ENCODE data around the gene IL6ST.

The IL6ST gene

DNA sequence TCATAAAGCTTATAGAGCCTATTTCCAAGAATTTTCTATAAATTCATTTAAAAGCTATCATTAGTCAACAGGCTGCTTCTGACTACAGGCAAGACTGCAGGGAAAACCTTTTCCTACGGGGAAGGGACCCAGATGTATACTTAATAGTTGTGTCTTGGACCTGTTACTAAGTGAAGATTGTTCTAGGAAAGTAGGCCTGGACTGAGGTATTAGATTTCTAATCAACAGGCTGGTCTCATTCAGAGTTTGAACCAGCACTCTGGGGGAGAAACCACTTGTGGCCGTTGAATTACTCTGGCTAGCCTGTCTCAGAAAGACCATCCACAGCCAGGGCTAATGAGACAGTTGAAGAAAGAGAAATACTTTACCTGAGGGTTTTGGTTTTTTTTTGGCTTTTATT lies 60.0 kb downstream of the IL6ST start:
- no peak for FAIRE-seq
- no peak for DNase-seq (ENCODE audit: insufficient read length, low spot score)
- TF ChIP-seq PAX5 (IDR thresholded peaks at IDR 0.05; ENCODE audit: insufficient read depth, low read length, severe bottlenecking) (no peak), POU2F2 (IDR thresholded peaks at IDR 0.05; ENCODE audit: low read depth, low read length) (no peak), POLR2A (IDR thresholded peaks at IDR 0.05; ENCODE audit: low read depth, low read length) (no peak), SPI1 (IDR thresholded peaks at IDR 0.05; ENCODE audit: low read depth, low read length) (no peak), TAF1 (IDR thresholded peaks at IDR 0.05; ENCODE audit: low read depth, low read length) (no peak), POLR2AphosphoS5 (IDR thresholded peaks at IDR 0.05; ENCODE audit: low read depth, low read length) (no peak)

- DNase-seq (ENCODE audit: insufficient read length, low spot score), result no peak
- no peak for FAIRE-seq
- TF ChIP-seq POLR2A (IDR thresholded peaks at IDR 0.05; ENCODE audit: low read depth, low read length) (no peak; the same call in 1 of the 2 replicates), SPI1 (IDR thresholded peaks at IDR 0.05; ENCODE audit: low read depth, low read length) (no peak), POLR2AphosphoS5 (IDR thresholded peaks at IDR 0.05; ENCODE audit: low read depth, low read length) (no peak), TAF1 (IDR thresholded peaks at IDR 0.05; ENCODE audit: low read depth, low read length) (no peak), PAX5 (IDR thresholded peaks at IDR 0.05; ENCODE audit: insufficient read depth, low read length, severe bottlenecking) (no peak), POU2F2 (IDR thresholded peaks at IDR 0.05; ENCODE audit: low read depth, low read length) (no peak)
Observed at GRCh38 chr5:55934115-55934613, 60.6 kb downstream of the IL6ST start.

DNA sequence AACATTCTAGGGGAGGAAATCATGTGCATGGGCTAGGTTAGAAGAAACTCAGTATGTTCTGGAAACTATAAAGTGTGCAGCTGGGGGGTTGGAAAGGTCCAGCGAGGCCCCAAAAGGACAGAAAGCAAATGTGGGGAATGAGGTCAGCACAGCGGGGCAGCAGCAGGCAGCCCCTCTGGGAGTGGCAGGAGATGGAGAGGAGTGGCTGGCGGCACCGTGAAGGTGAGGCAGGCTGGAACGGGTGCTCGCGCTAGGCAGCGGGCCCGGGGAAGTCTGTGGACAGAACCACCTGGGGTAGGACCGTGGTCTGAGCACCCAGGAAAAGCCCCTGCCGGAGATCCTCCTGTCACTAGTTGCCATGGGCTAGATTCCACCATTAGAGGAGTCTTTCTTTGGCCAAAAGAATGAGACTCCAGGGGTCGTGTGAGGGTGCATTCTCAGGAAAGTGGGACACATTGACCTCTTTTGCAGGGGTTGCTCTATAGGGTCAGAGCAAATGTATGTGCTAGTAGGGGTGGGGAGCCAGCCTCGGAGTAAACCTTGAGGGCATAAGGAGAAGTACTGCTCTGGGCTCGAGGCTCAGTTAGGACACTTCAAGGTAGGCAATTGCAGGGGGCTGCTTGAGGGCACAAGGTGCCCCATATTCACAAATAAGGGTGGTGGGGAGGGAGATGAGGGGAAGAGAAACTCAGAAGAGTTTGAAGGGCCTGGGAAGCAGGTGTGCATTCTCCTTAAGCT lies 61.2 kb downstream of the IL6ST start:
- no peak for DNase-seq (ENCODE audit: insufficient read length, low spot score)
- FAIRE-seq, result no peak
- TF ChIP-seq PAX5 (IDR thresholded peaks at IDR 0.05; ENCODE audit: insufficient read depth, low read length, severe bottlenecking), result no peak
- TF ChIP-seq POLR2A (IDR thresholded peaks at IDR 0.05; ENCODE audit: low read depth, low read length), result no peak
- no peak for TF ChIP-seq SPI1 (IDR thresholded peaks at IDR 0.05; ENCODE audit: low read depth, low read length)
- no peak for TF ChIP-seq POU2F2 (IDR thresholded peaks at IDR 0.05; ENCODE audit: low read depth, low read length)
- TF ChIP-seq POLR2AphosphoS5 (IDR thresholded peaks at IDR 0.05; ENCODE audit: low read depth, low read length), result no peak
- no peak for TF ChIP-seq TAF1 (IDR thresholded peaks at IDR 0.05; ENCODE audit: low read depth, low read length)

GRCh38 chr5:55932700-55933099 lies 62.1 kb downstream of the IL6ST start:
- FAIRE-seq (no peak), DNase-seq (ENCODE audit: insufficient read length, low spot score) (no peak)
- TF ChIP-seq TAF1 (IDR thresholded peaks at IDR 0.05; ENCODE audit: low read depth, low read length) (no peak), PAX5 (IDR thresholded peaks at IDR 0.05; ENCODE audit: insufficient read depth, low read length, severe bottlenecking) (no peak), POU2F2 (IDR thresholded peaks at IDR 0.05; ENCODE audit: low read depth, low read length) (no peak), POLR2AphosphoS5 (IDR thresholded peaks at IDR 0.05; ENCODE audit: low read depth, low read length) (no peak), SPI1 (IDR thresholded peaks at IDR 0.05; ENCODE audit: low read depth, low read length) (no peak), POLR2A (IDR thresholded peaks at IDR 0.05; ENCODE audit: low read depth, low read length) (no peak)

GRCh38 chr5:55929020-55929799 lies 65.6 kb downstream of the IL6ST start:
- DNase-seq (ENCODE audit: insufficient read length, low spot score) (no peak), FAIRE-seq (no peak)
- TF ChIP-seq POU2F2 (IDR thresholded peaks at IDR 0.05; ENCODE audit: low read depth, low read length) (no peak), SPI1 (IDR thresholded peaks at IDR 0.05; ENCODE audit: low read depth, low read length) (peak; percentile 58), PAX5 (IDR thresholded peaks at IDR 0.05; ENCODE audit: insufficient read depth, low read length, severe bottlenecking) (no peak), POLR2A (IDR thresholded peaks at IDR 0.05; ENCODE audit: low read depth, low read length) (no peak)

DNA sequence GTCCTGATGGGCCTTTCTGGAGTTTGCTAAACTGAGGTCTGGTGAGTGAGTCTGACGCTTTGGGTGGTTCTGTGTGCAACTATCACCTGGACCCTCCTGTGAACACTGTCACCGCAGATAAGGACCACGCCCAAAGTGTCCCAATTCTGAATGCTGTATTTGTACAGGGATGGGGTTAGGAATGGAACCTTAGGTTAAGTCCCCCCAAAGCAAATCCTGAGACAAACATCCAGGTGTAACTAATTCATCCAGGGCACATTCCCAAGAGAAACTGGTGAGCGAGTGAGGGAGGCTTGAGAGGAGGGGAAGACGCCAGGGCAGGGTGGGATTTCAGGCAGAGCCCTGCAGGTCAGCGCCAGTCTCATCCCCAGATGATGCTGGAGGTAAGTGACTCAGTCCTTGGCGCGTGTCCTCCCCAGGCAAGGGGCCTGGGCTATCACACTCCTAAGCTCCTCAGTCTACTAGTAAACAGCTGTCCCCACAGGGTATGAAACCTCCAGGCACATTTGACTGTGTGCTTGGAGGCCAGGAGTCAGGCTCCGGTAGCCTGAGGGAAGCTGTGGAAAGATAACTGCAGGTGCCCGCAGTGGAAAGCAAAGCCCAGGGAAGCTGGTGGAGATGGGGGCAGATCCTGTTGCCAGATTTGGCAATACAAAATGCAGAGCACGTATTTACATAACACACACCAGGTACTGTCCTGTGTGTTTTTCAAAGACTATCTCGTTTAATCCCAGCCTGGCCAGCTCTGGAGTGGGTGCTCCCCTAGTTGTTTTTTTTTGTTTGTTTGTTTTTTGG lies 66.7 kb downstream of the IL6ST start:
- DNase-seq (ENCODE audit: insufficient read length, low spot score), result no peak
- no peak for FAIRE-seq
- TF ChIP-seq SPI1 (IDR thresholded peaks at IDR 0.05; ENCODE audit: low read depth, low read length), result no peak
- TF ChIP-seq TAF1 (IDR thresholded peaks at IDR 0.05; ENCODE audit: low read depth, low read length), result no peak
- TF ChIP-seq POLR2A (IDR thresholded peaks at IDR 0.05; ENCODE audit: low read depth, low read length), result no peak
- no peak for TF ChIP-seq POLR2AphosphoS5 (IDR thresholded peaks at IDR 0.05; ENCODE audit: low read depth, low read length)
- TF ChIP-seq PAX5 (IDR thresholded peaks at IDR 0.05; ENCODE audit: insufficient read depth, low read length, severe bottlenecking), result no peak

- no peak for FAIRE-seq
- no peak for DNase-seq (ENCODE audit: insufficient read length, low spot score)
- no peak for TF ChIP-seq POLR2A (IDR thresholded peaks at IDR 0.05; ENCODE audit: low read depth, low read length)
- TF ChIP-seq POU2F2 (IDR thresholded peaks at IDR 0.05; ENCODE audit: low read depth, low read length), result no peak
- no peak for TF ChIP-seq POLR2AphosphoS5 (IDR thresholded peaks at IDR 0.05; ENCODE audit: low read depth, low read length)
- no peak for TF ChIP-seq SPI1 (IDR thresholded peaks at IDR 0.05; ENCODE audit: low read depth, low read length)
- no peak for TF ChIP-seq PAX5 (IDR thresholded peaks at IDR 0.05; ENCODE audit: insufficient read depth, low read length, severe bottlenecking)
- no peak for TF ChIP-seq TAF1 (IDR thresholded peaks at IDR 0.05; ENCODE audit: low read depth, low read length)
Observed at GRCh38 chr5:55926476-55926875, 68.3 kb downstream of the IL6ST start.

DNA sequence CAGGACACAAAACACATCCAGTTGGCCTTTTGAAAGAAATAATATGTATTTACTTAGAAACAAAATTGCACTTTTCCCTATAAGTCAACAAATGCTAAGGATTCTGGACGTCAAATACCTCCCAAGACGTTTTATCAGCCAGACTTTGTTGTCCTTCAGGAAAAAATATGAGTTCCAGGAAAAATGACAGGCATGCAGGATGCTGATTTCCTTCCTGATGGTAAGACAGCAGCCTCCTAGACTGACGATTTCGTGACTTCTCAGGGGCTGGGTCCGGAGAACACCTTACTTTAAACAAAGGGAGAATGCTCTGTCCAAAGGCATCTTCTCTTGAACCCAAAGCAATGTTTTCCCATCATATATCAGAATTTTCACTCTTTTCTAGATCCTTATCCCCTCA lies 69.1 kb downstream of the IL6ST start:
- DNase-seq (ENCODE audit: insufficient read length, low spot score), result no peak
- TF ChIP-seq TAF1 (IDR thresholded peaks at IDR 0.05; ENCODE audit: low read depth, low read length) (no peak), SPI1 (IDR thresholded peaks at IDR 0.05; ENCODE audit: low read depth, low read length) (no peak), POLR2AphosphoS5 (IDR thresholded peaks at IDR 0.05; ENCODE audit: low read depth, low read length) (no peak), POU2F2 (IDR thresholded peaks at IDR 0.05; ENCODE audit: low read depth, low read length) (no peak), POLR2A (IDR thresholded peaks at IDR 0.05; ENCODE audit: low read depth, low read length) (no peak), PAX5 (IDR thresholded peaks at IDR 0.05; ENCODE audit: insufficient read depth, low read length, severe bottlenecking) (no peak)
- no peak for FAIRE-seq

Measured in GM12891 (cell line).